B cell (primary cell): Measurements from ENCODE around the gene APP.

Source experiments
- EZH2 ChIP-seq: IDR thresholded peaks from 2 replicates; pipeline ENCODE4 v1.6.1; 2012; ENCODE audit warnings: borderline replicate concordance, low read depth, mild to moderate bottlenecking, moderate library complexity, low read length; ENCODE audit not compliant: insufficient read depth, poor library complexity, severe bottlenecking
- TF ChIP-seq, protein P1 (sequence below): fragments of 200-600 bp; IDR thresholded peaks from one replicate; pipeline ENCODE4 v1.8.0; 2022; ENCODE audit warnings: antibody characterized with exemption, mild to moderate bottlenecking

- TF ChIP-seq, protein P1, sequence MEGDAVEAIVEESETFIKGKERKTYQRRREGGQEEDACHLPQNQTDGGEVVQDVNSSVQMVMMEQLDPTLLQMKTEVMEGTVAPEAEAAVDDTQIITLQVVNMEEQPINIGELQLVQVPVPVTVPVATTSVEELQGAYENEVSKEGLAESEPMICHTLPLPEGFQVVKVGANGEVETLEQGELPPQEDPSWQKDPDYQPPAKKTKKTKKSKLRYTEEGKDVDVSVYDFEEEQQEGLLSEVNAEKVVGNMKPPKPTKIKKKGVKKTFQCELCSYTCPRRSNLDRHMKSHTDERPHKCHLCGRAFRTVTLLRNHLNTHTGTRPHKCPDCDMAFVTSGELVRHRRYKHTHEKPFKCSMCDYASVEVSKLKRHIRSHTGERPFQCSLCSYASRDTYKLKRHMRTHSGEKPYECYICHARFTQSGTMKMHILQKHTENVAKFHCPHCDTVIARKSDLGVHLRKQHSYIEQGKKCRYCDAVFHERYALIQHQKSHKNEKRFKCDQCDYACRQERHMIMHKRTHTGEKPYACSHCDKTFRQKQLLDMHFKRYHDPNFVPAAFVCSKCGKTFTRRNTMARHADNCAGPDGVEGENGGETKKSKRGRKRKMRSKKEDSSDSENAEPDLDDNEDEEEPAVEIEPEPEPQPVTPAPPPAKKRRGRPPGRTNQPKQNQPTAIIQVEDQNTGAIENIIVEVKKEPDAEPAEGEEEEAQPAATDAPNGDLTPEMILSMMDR, result no peak
- no peak for TF ChIP-seq EZH2
Observed at GRCh38 chr21:26124421-26124833, 46.1 kb downstream of the APP start.
